SK-N-SH treated with all-trans-retinoic acid at 6 μM for 48 hours (cell line): ENCODE data around the gene DOCK2.

ENCODE experiments used
- ARNTL ChIP-seq: fragments of 450-650 bp; formaldehyde crosslinking; IDR thresholded peaks from 2 replicates; pipeline ENCODE4 v1.5.0; 2020; ENCODE audit warnings: low read depth, mild to moderate bottlenecking, moderate library complexity, borderline replicate concordance
- OSR1 ChIP-seq: fragments of 250-450 bp; sonication (Bioruptor Pico); IDR thresholded peaks from 2 replicates; pipeline ENCODE4 v1.8.0; 2022; ENCODE audit warnings: moderate library complexity, mild to moderate bottlenecking, inconsistent platforms
- PATZ1 ChIP-seq: fragments of 250-450 bp; sonication (Bioruptor Pico); IDR thresholded peaks from 2 replicates; pipeline ENCODE4 v1.8.0; 2020; ENCODE audit warnings: mild to moderate bottlenecking, moderate library complexity, borderline replicate concordance

- no peak for TF ChIP-seq OSR1 (CRISPR knock-in tag)
- TF ChIP-seq PATZ1, result no peak
- TF ChIP-seq ARNTL (CRISPR knock-in tag), result no peak
Measured at GRCh38 chr5:169801324-169801777, 164.3 kb downstream of the DOCK2 start.
